K562 (cell line): ENCODE data around the gene MED29. TPM values are rescaled to one million over a fixed set of nuclear protein-coding genes. Genes with fewer than 3 reads are reported as not detected.

Experiments used
- GABPB1 ChIP-seq: sonication (generic); formaldehyde crosslinking; IDR thresholded peaks from 2 replicates; pipeline ENCODE4 v1.8.0; 2022; ENCODE audit warnings: mild to moderate bottlenecking, missing genetic modification reagents
- HMG20B ChIP-seq: fragments of 250-450 bp; sonication (Bioruptor Pico); IDR thresholded peaks from 2 replicates; pipeline ENCODE4 v1.5.0; 2021; ENCODE audit warnings: mild to moderate bottlenecking
- MEF2D ChIP-seq: conservative IDR thresholded peaks from 2 replicates; pipeline ENCODE4 v1.6.1; 2016; ENCODE audit warnings: low read depth, missing genetic modification characterization, missing compliant biosample characterization
- NONO ChIP-seq, 2 experiments: fragments of 200-400 bp in 1 of 2; fragments of 450-650 bp in 1 of 2; formaldehyde crosslinking in 1 of 2; IDR thresholded peaks; 2 replicates each; pipeline ENCODE4 v1.6.1; 2017; ENCODE audit warnings: low read depth in 2 of 2, mild to moderate bottlenecking in 2 of 2, moderate library complexity in 2 of 2, low read length in 1 of 2
- POLR2AphosphoS2 ChIP-seq: IDR thresholded peaks from 2 replicates; pipeline ENCODE4 v1.6.1; 2012; ENCODE audit warnings: low read length, improper control_type of control experiment
- POLR2G ChIP-seq: fragments of 200-400 bp; formaldehyde crosslinking; IDR thresholded peaks from 2 replicates; pipeline ENCODE4 v1.6.1; 2017; ENCODE audit warnings: low read depth, mild to moderate bottlenecking, antibody characterized with exemption, low read length, moderate library complexity
- PRMT5 ChIP-seq: sonication (generic); formaldehyde crosslinking; IDR thresholded peaks from 2 replicates; pipeline ENCODE4 v1.5.0; 2020; ENCODE audit warnings: missing genetic modification reagents
- RUNX1 ChIP-seq: sonication (generic); IDR thresholded peaks from 2 replicates; pipeline ENCODE4 v1.6.1; 2016; ENCODE audit warnings: antibody characterized with exemption, low read depth
- SREBF1 ChIP-seq: fragments of 150-350 bp; IDR thresholded peaks from 2 replicates; pipeline ENCODE4 v1.6.1; 2014; ENCODE audit warnings: antibody characterized with exemption, low read depth, low read length, borderline replicate concordance
- ZNF436 ChIP-seq: fragments of 250-450, 450-650 bp; sonication (Bioruptor Pico); formaldehyde crosslinking; IDR thresholded peaks from 2 replicates; pipeline ENCODE4 v1.7.0; 2020; ENCODE audit warnings: mild to moderate bottlenecking
- ZNF444 ChIP-seq: fragments of 250-450 bp; sonication (Bioruptor Pico); IDR thresholded peaks from 2 replicates; pipeline ENCODE4 v1.4.0; 2020; ENCODE audit warnings: mild to moderate bottlenecking, moderate library complexity
- ZNF699 ChIP-seq: fragments of 250-450 bp; sonication (Bioruptor Pico); IDR thresholded peaks from 2 replicates; pipeline ENCODE4 v1.8.0; 2021; ENCODE audit warnings: mild to moderate bottlenecking, moderate library complexity; ENCODE audit not compliant: insufficient replicate concordance
- polyA plus RNA-seq, 8 experiments: library from polyadenylated mRNA; depleted of rRNA in 4 of 8; stranded (reverse) in 5 of 8; unstranded in 3 of 8; fragments of >200 nt; fragmentation: Nextera tagmentation in 2 of 8; fragmentation: Illumina TruSeq in 1 of 8; extraction: Ambion mirVana in 2 of 8; extraction: Trizol in 1 of 8; gene quantifications; 2 replicates each; pipeline versions ENCODE4 v1.2.1 to v1.2.3, GENCODE V29; 2011 to 2014; ENCODE audit warnings: inconsistent platforms in 1 of 8, missing spikeins in 1 of 8
- total RNA-seq, 7 experiments: library from RNA; depleted of rRNA in 6 of 7; stranded (reverse); fragments of >200 nt in 6 of 7; fragmentation: Illumina TruSeq in 2 of 7; extraction: Trizol in 2 of 7; gene quantifications; 2 replicates each; pipeline versions ENCODE4 v1.2.1 to v1.2.3, GENCODE V29; 2011 to 2021; ENCODE audit warnings: low replicate concordance in 1 of 7
- TF ChIP-seq, protein P1 (sequence below): sonication (generic); formaldehyde crosslinking; IDR thresholded peaks from 2 replicates; pipeline ENCODE4 v1.8.0; 2023; ENCODE audit warnings: missing genetic modification reagents, mild to moderate bottlenecking, borderline replicate concordance
- TF ChIP-seq, protein P2 (sequence below), 3 experiments: fragments of 200-800 bp in 1 of 3; fragments of 250-450 bp in 1 of 3; fragments of 450-650 bp in 1 of 3; sonication (Bioruptor Pico) in 1 of 3; sonication (Bioruptor generic) in 1 of 3; formaldehyde crosslinking in 1 of 3; IDR thresholded peaks; 2 replicates each; pipeline versions ENCODE4 v1.6.1 to v1.8.0; 2016 to 2022; ENCODE audit warnings: mild to moderate bottlenecking in 2 of 3, missing genetic modification characterization in 2 of 3, missing compliant biosample characterization in 1 of 3, moderate library complexity in 1 of 3
- TF ChIP-seq, protein P3 (sequence below): fragments of 450-650 bp; conservative IDR thresholded peaks from 2 replicates; pipeline ENCODE4 v1.6.1; 2016; ENCODE audit warnings: missing genetic modification characterization, low read depth, mild to moderate bottlenecking, missing compliant biosample characterization, moderate library complexity

The MED29 gene
- total and polyA plus RNA-seq, 9 of the 15 experiments (the other 6 are each of a cell fraction or from before 2014, with no cell fraction given): 1.8 to 22.6 (median 12.4) TPM

DNA sequence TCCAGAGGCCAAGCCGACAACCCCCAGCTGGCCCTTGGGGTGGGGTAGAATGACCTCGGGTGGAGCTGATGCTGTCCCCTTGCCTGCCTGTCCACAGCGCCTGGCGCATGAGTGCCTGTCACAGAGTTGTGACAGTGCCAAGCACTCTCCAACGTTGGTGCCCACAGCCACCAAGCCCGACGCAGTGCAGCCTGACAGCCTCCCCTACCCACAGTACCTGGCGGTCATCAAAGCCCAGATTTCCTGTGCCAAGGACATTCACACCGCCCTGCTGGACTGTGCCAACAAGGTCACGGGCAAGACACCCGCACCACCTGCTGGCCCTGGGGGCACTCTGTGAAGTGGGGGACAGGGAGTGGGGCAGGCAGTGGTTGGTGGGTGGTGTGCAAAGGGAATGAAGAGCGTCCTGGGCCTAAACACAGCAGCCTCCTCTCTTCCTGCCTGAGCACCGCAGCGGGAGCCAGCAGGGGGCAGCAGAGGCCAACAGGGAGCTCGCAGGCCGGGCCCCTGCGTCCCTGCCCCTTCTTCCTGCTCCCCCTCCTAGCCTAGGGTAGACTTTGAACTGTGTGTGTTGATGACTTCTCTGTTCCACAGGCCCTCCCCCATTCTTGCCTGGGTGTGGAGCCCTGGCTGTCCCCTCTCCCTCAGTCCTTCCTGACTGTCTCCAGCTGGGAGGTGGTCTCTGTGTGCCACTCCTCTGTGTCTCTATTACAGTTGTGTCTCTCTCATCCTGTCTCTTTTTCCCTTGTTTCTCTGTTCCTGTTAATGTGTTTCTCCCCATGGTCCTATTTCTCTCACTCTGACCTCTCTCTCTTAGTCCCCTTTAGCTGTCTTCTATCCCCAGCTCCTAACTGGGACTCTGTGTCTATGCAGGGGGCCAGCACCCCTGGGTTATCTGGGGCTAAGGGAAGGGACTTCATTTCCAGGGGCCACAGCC is 6.5 kb downstream of the MED29 start (continued):
- no peak for TF ChIP-seq ZNF436
- TF ChIP-seq, protein P1, sequence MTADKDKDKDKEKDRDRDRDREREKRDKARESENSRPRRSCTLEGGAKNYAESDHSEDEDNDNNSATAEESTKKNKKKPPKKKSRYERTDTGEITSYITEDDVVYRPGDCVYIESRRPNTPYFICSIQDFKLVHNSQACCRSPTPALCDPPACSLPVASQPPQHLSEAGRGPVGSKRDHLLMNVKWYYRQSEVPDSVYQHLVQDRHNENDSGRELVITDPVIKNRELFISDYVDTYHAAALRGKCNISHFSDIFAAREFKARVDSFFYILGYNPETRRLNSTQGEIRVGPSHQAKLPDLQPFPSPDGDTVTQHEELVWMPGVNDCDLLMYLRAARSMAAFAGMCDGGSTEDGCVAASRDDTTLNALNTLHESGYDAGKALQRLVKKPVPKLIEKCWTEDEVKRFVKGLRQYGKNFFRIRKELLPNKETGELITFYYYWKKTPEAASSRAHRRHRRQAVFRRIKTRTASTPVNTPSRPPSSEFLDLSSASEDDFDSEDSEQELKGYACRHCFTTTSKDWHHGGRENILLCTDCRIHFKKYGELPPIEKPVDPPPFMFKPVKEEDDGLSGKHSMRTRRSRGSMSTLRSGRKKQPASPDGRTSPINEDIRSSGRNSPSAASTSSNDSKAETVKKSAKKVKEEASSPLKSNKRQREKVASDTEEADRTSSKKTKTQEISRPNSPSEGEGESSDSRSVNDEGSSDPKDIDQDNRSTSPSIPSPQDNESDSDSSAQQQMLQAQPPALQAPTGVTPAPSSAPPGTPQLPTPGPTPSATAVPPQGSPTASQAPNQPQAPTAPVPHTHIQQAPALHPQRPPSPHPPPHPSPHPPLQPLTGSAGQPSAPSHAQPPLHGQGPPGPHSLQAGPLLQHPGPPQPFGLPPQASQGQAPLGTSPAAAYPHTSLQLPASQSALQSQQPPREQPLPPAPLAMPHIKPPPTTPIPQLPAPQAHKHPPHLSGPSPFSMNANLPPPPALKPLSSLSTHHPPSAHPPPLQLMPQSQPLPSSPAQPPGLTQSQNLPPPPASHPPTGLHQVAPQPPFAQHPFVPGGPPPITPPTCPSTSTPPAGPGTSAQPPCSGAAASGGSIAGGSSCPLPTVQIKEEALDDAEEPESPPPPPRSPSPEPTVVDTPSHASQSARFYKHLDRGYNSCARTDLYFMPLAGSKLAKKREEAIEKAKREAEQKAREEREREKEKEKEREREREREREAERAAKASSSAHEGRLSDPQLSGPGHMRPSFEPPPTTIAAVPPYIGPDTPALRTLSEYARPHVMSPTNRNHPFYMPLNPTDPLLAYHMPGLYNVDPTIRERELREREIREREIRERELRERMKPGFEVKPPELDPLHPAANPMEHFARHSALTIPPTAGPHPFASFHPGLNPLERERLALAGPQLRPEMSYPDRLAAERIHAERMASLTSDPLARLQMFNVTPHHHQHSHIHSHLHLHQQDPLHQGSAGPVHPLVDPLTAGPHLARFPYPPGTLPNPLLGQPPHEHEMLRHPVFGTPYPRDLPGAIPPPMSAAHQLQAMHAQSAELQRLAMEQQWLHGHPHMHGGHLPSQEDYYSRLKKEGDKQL: no peak
- TF ChIP-seq GABPB1: peak; percentile 66; the same call in 1 of the 2 replicates
- TF ChIP-seq, protein P2, sequence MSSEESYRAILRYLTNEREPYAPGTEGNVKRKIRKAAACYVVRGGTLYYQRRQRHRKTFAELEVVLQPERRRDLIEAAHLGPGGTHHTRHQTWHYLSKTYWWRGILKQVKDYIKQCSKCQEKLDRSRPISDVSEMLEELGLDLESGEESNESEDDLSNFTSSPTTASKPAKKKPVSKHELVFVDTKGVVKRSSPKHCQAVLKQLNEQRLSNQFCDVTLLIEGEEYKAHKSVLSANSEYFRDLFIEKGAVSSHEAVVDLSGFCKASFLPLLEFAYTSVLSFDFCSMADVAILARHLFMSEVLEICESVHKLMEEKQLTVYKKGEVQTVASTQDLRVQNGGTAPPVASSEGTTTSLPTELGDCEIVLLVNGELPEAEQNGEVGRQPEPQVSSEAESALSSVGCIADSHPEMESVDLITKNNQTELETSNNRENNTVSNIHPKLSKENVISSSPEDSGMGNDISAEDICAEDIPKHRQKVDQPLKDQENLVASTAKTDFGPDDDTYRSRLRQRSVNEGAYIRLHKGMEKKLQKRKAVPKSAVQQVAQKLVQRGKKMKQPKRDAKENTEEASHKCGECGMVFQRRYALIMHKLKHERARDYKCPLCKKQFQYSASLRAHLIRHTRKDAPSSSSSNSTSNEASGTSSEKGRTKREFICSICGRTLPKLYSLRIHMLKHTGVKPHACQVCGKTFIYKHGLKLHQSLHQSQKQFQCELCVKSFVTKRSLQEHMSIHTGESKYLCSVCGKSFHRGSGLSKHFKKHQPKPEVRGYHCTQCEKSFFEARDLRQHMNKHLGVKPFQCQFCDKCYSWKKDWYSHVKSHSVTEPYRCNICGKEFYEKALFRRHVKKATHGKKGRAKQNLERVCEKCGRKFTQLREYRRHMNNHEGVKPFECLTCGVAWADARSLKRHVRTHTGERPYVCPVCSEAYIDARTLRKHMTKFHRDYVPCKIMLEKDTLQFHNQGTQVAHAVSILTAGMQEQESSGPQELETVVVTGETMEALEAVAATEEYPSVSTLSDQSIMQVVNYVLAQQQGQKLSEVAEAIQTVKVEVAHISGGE (CRISPR knock-in tag; IDR thresholded peaks at IDR 0.05): no peak
- TF ChIP-seq MEF2D (tag): no peak
- TF ChIP-seq RUNX1: no peak
- TF ChIP-seq, protein P3, sequence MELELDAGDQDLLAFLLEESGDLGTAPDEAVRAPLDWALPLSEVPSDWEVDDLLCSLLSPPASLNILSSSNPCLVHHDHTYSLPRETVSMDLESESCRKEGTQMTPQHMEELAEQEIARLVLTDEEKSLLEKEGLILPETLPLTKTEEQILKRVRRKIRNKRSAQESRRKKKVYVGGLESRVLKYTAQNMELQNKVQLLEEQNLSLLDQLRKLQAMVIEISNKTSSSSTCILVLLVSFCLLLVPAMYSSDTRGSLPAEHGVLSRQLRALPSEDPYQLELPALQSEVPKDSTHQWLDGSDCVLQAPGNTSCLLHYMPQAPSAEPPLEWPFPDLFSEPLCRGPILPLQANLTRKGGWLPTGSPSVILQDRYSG (tag): no peak
- no peak for TF ChIP-seq SREBF1
- no peak for TF ChIP-seq POLR2AphosphoS2
- no peak for TF ChIP-seq ZNF699 (CRISPR knock-in tag)
- TF ChIP-seq POLR2G: peak; percentile 66
- no peak for TF ChIP-seq PRMT5
- no peak for TF ChIP-seq ZNF444 (CRISPR knock-in tag)
- TF ChIP-seq HMG20B (CRISPR knock-in tag): no peak
- no peak for TF ChIP-seq NONO (IDR thresholded peaks at IDR 0.05; ENCODE audit: low read depth in 2 of 2, low read length in 1 of 2)
